K562 (cell line): ENCODE data around the gene BFSP1. TPM values are rescaled to one million over a fixed set of nuclear protein-coding genes. Genes with fewer than 3 reads are reported as not detected.

Experiments
- ATAC-seq: fragments of 200-7000 bp; cut with Tn5 transposase; 3 replicates; pipeline ENCODE4 v1.9.1; 2020; ENCODE audit warnings: moderate library complexity
- BruUV-seq: library from RNA; stranded (reverse); fragments of 400-500 nt; replicated peaks from 2 replicates; lab custom pipeline; 2021; lab: Mats Ljungman, UMichigan
- CTCF ChIA-PET: fragments of 300-600 bp; formaldehyde crosslinking; extraction: SDS; loops from one replicate; lab custom pipeline; 2021; ENCODE audit warnings: low intra/inter-chr PET ratio; lab: Yijun Ruan, JAX
- POLR2A ChIA-PET: fragments of 300-600, 350-650 bp; sonication (Branson Sonifier 250); formaldehyde crosslinking; extraction: SDS; loops from one replicate; lab custom pipeline; 2021; ENCODE audit warnings: antibody characterized with exemption, inconsistent platforms; lab: Yijun Ruan, JAX
- DNase-seq, 4 experiments: peaks; one replicate each; pipeline versions ENCODE4 v3.0.0 to v3.0.0-alpha.2; 2011 to 2018; ENCODE audit warnings: low spot score in 3 of 4, mixed read lengths in 3 of 4; ENCODE audit errors: extremely low read depth in 1 of 4
- FAIRE-seq: peaks from 2 replicates; lab custom pipeline; 2011; peaks lifted over from hg19 to GRCh38; lab: Jason Lieb, UNC
- H2AFZ ChIP-seq: 2 replicates; pipeline ENCODE4 v1.6.0; 2011; ENCODE audit warnings: low read depth, low read length, control low read depth, inconsistent platforms
- H3K27ac ChIP-seq: fragments of 200-600 bp; 3 replicates; pipeline ENCODE4 v1.8.0; 2011; ENCODE audit warnings: low read depth, mild to moderate bottlenecking, control low read depth, inconsistent platforms, low read length, moderate library complexity, mixed read lengths; ENCODE audit errors: extremely low read depth
- H3K27me3 ChIP-seq, 2 experiments: fragments of 300-600 bp in 1 of 2; 2 replicates in 1 of 2; 3 replicates in 1 of 2; pipeline versions ENCODE4 v1.6.0 to v1.8.0; 2011; ENCODE audit warnings: inconsistent platforms in 2 of 2, low read length in 2 of 2, mild to moderate bottlenecking in 1 of 2, mixed read lengths in 1 of 2, moderate library complexity in 1 of 2; ENCODE audit not compliant: control insufficient read depth in 2 of 2, insufficient read depth in 2 of 2
- H3K36me3 ChIP-seq: fragments of 300-600 bp; 3 replicates; pipeline ENCODE4 v1.8.0; 2011; ENCODE audit warnings: mild to moderate bottlenecking, low read length, inconsistent platforms; ENCODE audit not compliant: control insufficient read depth, insufficient read depth
- H3K4me1 ChIP-seq, 2 experiments: fragments of 200-600 bp in 1 of 2; replicated peaks in 1 of 2; 2 replicates in 1 of 2; 3 replicates in 1 of 2; pipeline versions ENCODE4 v1.5.1 to v1.8.0; 2011; ENCODE audit warnings: inconsistent platforms in 2 of 2, low read length in 2 of 2, mild to moderate bottlenecking in 1 of 2, mixed read lengths in 1 of 2, moderate library complexity in 1 of 2; ENCODE audit not compliant: control insufficient read depth in 2 of 2, insufficient read depth in 2 of 2
- H3K4me2 ChIP-seq: 2 replicates; pipeline ENCODE4 v1.6.1; 2011; ENCODE audit warnings: low read length, control low read depth, inconsistent platforms, mixed read lengths; ENCODE audit not compliant: insufficient read depth
- H3K4me3 ChIP-seq: fragments of 200-600 bp; sonication (generic), shearing (Covaris generic); 2 replicates; pipeline ENCODE4 v1.5.1; 2016; ENCODE audit warnings: control low read depth, inconsistent platforms
- H3K79me2 ChIP-seq: fragments of 200-600 bp; 3 replicates; pipeline ENCODE4 v1.8.0; 2011; ENCODE audit warnings: low read length, inconsistent platforms; ENCODE audit not compliant: control insufficient read depth, insufficient read depth
- H3K9ac ChIP-seq, 2 experiments: 2 replicates each; pipeline versions ENCODE4 v1.6.0 to v1.6.1; 2011; ENCODE audit warnings: low read depth in 2 of 2, low read length in 2 of 2, control low read depth in 1 of 2, inconsistent platforms in 1 of 2, mild to moderate bottlenecking in 1 of 2, mixed read lengths in 1 of 2; ENCODE audit not compliant: insufficient read depth in 1 of 2
- H3K9me1 ChIP-seq: one replicate; pipeline ENCODE4 v1.6.0; 2011; ENCODE audit warnings: inconsistent platforms, mild to moderate bottlenecking, low read length, moderate library complexity; ENCODE audit not compliant: control insufficient read depth, insufficient read depth
- H3K9me3 ChIP-seq: replicated peaks from 2 replicates; pipeline ENCODE4 v1.5.1; 2011; ENCODE audit warnings: low read depth, low read length, inconsistent platforms; ENCODE audit not compliant: control insufficient read depth, insufficient read depth
- H4K20me1 ChIP-seq: replicated peaks from 2 replicates; pipeline ENCODE4 v1.6.1; 2011; ENCODE audit warnings: low read length, inconsistent platforms, mixed read lengths; ENCODE audit not compliant: control insufficient read depth, insufficient read depth
- ATF4 ChIP-seq: fragments of 450-650 bp; formaldehyde crosslinking; IDR thresholded peaks from 2 replicates; pipeline ENCODE4 v1.4.0; 2022; ENCODE audit warnings: mild to moderate bottlenecking, moderate library complexity
- BCL6 ChIP-seq: fragments of 250-450 bp; sonication (Bioruptor Pico); IDR thresholded peaks from 2 replicates; pipeline ENCODE4 v1.4.0; 2020
- CBFB ChIP-seq: sonication (generic); formaldehyde crosslinking; IDR thresholded peaks from 2 replicates; pipeline ENCODE4 v1.4.0; 2020; ENCODE audit warnings: mild to moderate bottlenecking, missing genetic modification reagents
- E2F4 ChIP-seq: sonication (generic); formaldehyde crosslinking; IDR thresholded peaks from 2 replicates; pipeline ENCODE4 v1.8.0; 2022; ENCODE audit warnings: mild to moderate bottlenecking, low read depth, missing genetic modification reagents
- ELK1 ChIP-seq: sonication (generic); formaldehyde crosslinking; IDR thresholded peaks from 2 replicates; pipeline ENCODE4 v1.8.1; 2022; ENCODE audit warnings: missing genetic modification reagents
- KDM1A ChIP-seq, 2 experiments: fragments of 450-650 bp; IDR thresholded peaks; 2 replicates each; pipeline ENCODE4 v1.6.1; 2016; ENCODE audit warnings: mild to moderate bottlenecking in 2 of 2
- NFXL1 ChIP-seq: fragments of 450-650 bp; formaldehyde crosslinking; IDR thresholded peaks from 2 replicates; pipeline ENCODE4 v1.4.0; 2021; ENCODE audit warnings: mild to moderate bottlenecking
- PBX2 ChIP-seq, 2 experiments: IDR thresholded peaks in 1 of 2; conservative IDR thresholded peaks in 1 of 2; 2 replicates each; pipeline ENCODE4 v1.6.1; 2016; ENCODE audit warnings: low read depth in 2 of 2, mild to moderate bottlenecking in 1 of 2, missing compliant biosample characterization in 1 of 2, missing genetic modification characterization in 1 of 2, moderate library complexity in 1 of 2
- SMARCA4 ChIP-seq: fragments of 450-650 bp; IDR thresholded peaks from 2 replicates; pipeline ENCODE4 v1.6.1; 2016
- ZNF512 ChIP-seq: IDR thresholded peaks from 2 replicates; pipeline ENCODE4 v1.6.1; 2016; ENCODE audit warnings: missing genetic modification characterization, missing compliant biosample characterization
- ZNF695 ChIP-seq: fragments of 450-650 bp; formaldehyde crosslinking; IDR thresholded peaks from 2 replicates; pipeline ENCODE4 v1.4.0; 2020; ENCODE audit warnings: mild to moderate bottlenecking, moderate library complexity
- ZNF785 ChIP-seq: fragments of 250-450 bp; sonication (Bioruptor Pico); IDR thresholded peaks from 2 replicates; pipeline ENCODE4 v1.4.0; 2020; ENCODE audit warnings: mild to moderate bottlenecking
- ZNF830 ChIP-seq: fragments of 250-450 bp; sonication (Bioruptor Pico); IDR thresholded peaks from 2 replicates; pipeline ENCODE4 v1.5.0; 2021; ENCODE audit warnings: mild to moderate bottlenecking
- WGBS: fragments of 100-300 bp; shearing (Covaris generic); methylation state at CpG from one replicate; pipeline ENCODE4 v1.1.6; 2016; ENCODE audit warnings: low coverage, mixed read lengths; ENCODE audit not compliant: insufficient coverage; ENCODE audit errors: missing lambda C conversion rate; 5-methylcytosine and 5-hydroxymethylcytosine counted together
- in situ Hi-C: fragments of 300-500 bp; cut with MboI; formaldehyde crosslinking; loops from 4 replicates; pipeline ENCODE4 v1.15.0; 2018; ENCODE audit warnings: inconsistent platforms, mixed read lengths
- intact Hi-C: fragments of 100-400 bp; cut with micrococcal nuclease; formaldehyde crosslinking; loops from 2 replicates; pipeline ENCODE4 v1.14.2; 2022
- polyA plus RNA-seq, 8 experiments: library from polyadenylated mRNA; depleted of rRNA in 4 of 8; stranded (reverse) in 5 of 8; unstranded in 3 of 8; fragments of >200 nt; fragmentation: Nextera tagmentation in 2 of 8; fragmentation: Illumina TruSeq in 1 of 8; extraction: Ambion mirVana in 2 of 8; extraction: Trizol in 1 of 8; gene quantifications; 2 replicates each; pipeline versions ENCODE4 v1.2.1 to v1.2.3, GENCODE V29; 2011 to 2014; ENCODE audit warnings: inconsistent platforms in 1 of 8, missing spikeins in 1 of 8
- total RNA-seq, 7 experiments: library from RNA; depleted of rRNA in 6 of 7; stranded (reverse); fragments of >200 nt in 6 of 7; fragmentation: Illumina TruSeq in 2 of 7; extraction: Trizol in 2 of 7; gene quantifications; 2 replicates each; pipeline versions ENCODE4 v1.2.1 to v1.2.3, GENCODE V29; 2011 to 2021; ENCODE audit warnings: low replicate concordance in 1 of 7

Gene BFSP1
- total and polyA plus RNA-seq, 9 of the 15 experiments (the other 6 are each of a cell fraction or from before 2014, with no cell fraction given), result 0.09 to 0.86 (median 0.40) TPM

- Histone ChIP-seq H3K27me3 (peaks cover 5 to 29% of the 10 kb centered on the region in 2 experiments; a peak in 4 of 5 replicates), H3K79me2 (no peaks in the 10 kb centered on the region), H4K20me1 (no peaks in the 10 kb centered on the region), H3K9me3 (no peaks in the 10 kb centered on the region), H2AFZ (no peak overlapping the region), H3K9ac (no peak overlapping the region), H3K4me1 (no peaks in the 10 kb centered on the region), H3K9me1 (no peaks in the 10 kb centered on the region), H3K27ac (no peak overlapping the region), H3K36me3 (no peaks in the 10 kb centered on the region), H3K4me2 (no peak overlapping the region), H3K4me3 (no peak overlapping the region)
- ChIA-PET CTCF (no interaction called here), POLR2A (no interaction called here)
- no TSS peak for BruUV-seq
- 0% methylated on average over 2 of the region's 2 CpGs for WGBS
- intact Hi-C loops, result no loop called here
- FAIRE-seq (no peak), DNase-seq (no peak), ATAC-seq (no peak)
- in situ Hi-C loops, result no loop called here
- TF ChIP-seq CBFB (CRISPR knock-in tag), result no peak
- no peak for TF ChIP-seq NFXL1 (CRISPR knock-in tag)
- no peak for TF ChIP-seq ZNF785 (CRISPR knock-in tag)
- TF ChIP-seq BCL6 (CRISPR knock-in tag), result no peak
- no peak for TF ChIP-seq ELK1
- no peak for TF ChIP-seq ZNF695 (CRISPR knock-in tag)
- no peak for TF ChIP-seq SMARCA4
- no peak for TF ChIP-seq PBX2 (CRISPR knock-in tag; IDR thresholded peaks at IDR 0.05; ENCODE audit: low read depth)
- TF ChIP-seq PBX2 (tag; conservative IDR thresholded peaks at IDR 0.05; ENCODE audit: low read depth), result no peak
- no peak for TF ChIP-seq E2F4 (CRISPR knock-in tag)
- no peak for TF ChIP-seq KDM1A (IDR thresholded peaks at IDR 0.05)
- no peak for TF ChIP-seq ZNF512 (tag)
- TF ChIP-seq ZNF830 (CRISPR knock-in tag), result no peak
- TF ChIP-seq ATF4, result no peak
Observed at GRCh38 chr20:17485017-17485416, 46.2 kb downstream of the BFSP1 start.
